Kidney epithelial cell (primary cell): ENCODE measurements around the gene AKT3. TPM values are rescaled to one million over a fixed set of nuclear protein-coding genes. Genes with fewer than 3 reads are reported as not detected.

Experiments
- DNase-seq: peaks from one replicate; pipeline ENCODE4 v3.0.0-alpha.2; 2010; ENCODE audit warnings: low read depth
- H3K27me3 ChIP-seq: 2 replicates; pipeline ENCODE4 v1.6.0; 2011; ENCODE audit warnings: low read length; ENCODE audit not compliant: control insufficient read depth, insufficient read depth
- H3K36me3 ChIP-seq: 2 replicates; pipeline ENCODE4 v1.5.1; 2011; ENCODE audit warnings: low read length; ENCODE audit not compliant: control insufficient read depth, insufficient read depth
- H3K4me3 ChIP-seq: 2 replicates; pipeline ENCODE4 v1.5.1; 2011; ENCODE audit warnings: low read depth, mild to moderate bottlenecking, control low read depth, low read length
- total RNA-seq: library from RNA; depleted of rRNA; stranded (reverse); fragments of >200 nt; gene quantifications from 2 replicates; pipeline ENCODE4 v1.2.3, GENCODE V29; 2015
- TF ChIP-seq, protein P1 (sequence below): IDR thresholded peaks from 2 replicates; pipeline ENCODE4 v1.5.1; 2011; ENCODE audit warnings: mild to moderate bottlenecking, moderate library complexity, low read length, control low read depth, inconsistent platforms; ENCODE audit not compliant: insufficient read depth, poor library complexity, severe bottlenecking

AKT3 gene
- total RNA-seq, 1 donor from 2014 or later, result 13.1 TPM

GRCh38 chr1:243454328-243454997 lies 395.6 kb downstream of the AKT3 start:
- Histone ChIP-seq H3K27me3 (no peaks in the 10 kb centered on the region), H3K36me3 (no peaks in the 10 kb centered on the region), H3K4me3 (no peak overlapping the region)
- TF ChIP-seq, protein P1, sequence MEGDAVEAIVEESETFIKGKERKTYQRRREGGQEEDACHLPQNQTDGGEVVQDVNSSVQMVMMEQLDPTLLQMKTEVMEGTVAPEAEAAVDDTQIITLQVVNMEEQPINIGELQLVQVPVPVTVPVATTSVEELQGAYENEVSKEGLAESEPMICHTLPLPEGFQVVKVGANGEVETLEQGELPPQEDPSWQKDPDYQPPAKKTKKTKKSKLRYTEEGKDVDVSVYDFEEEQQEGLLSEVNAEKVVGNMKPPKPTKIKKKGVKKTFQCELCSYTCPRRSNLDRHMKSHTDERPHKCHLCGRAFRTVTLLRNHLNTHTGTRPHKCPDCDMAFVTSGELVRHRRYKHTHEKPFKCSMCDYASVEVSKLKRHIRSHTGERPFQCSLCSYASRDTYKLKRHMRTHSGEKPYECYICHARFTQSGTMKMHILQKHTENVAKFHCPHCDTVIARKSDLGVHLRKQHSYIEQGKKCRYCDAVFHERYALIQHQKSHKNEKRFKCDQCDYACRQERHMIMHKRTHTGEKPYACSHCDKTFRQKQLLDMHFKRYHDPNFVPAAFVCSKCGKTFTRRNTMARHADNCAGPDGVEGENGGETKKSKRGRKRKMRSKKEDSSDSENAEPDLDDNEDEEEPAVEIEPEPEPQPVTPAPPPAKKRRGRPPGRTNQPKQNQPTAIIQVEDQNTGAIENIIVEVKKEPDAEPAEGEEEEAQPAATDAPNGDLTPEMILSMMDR, result no peak
- no peak for DNase-seq

- TF ChIP-seq, protein P1, result no peak
- no peak overlapping the region for H3K4me3 ChIP-seq
- H3K36me3 ChIP-seq, result no peaks in the 10 kb centered on the region
- DNase-seq, result no peak
- H3K27me3 ChIP-seq, result no peaks in the 10 kb centered on the region
These were observed 398.0 kb downstream of the AKT3 start for GRCh38 chr1:243452092-243452491.

DNA sequence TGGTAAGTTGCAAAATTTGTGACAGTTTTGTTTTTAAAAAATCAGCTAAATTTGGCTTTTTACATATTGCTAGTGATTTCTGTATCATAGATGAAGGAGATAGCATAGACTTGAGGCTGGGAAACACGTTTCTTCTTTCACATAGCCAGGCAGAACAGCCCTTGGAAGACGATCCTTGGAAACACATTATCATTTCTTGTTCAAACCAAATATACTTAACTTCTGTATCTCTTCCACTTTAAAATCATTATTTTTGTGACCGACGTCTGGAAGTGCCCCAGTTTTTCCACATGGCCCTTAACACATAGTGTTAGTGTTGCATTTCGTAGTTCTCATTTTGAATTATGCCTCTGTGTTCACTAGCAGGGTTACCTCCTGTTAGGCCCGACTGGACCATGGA lies 400.7 kb downstream of the AKT3 start:
- H3K4me3 ChIP-seq, result no peak overlapping the region
- no peaks in the 10 kb centered on the region for H3K36me3 ChIP-seq
- no peak for DNase-seq
- no peaks in the 10 kb centered on the region for H3K27me3 ChIP-seq
- TF ChIP-seq, protein P1, result no peak

GRCh38 chr1:243447844-243448243 lies 402.2 kb downstream of the AKT3 start:
- DNase-seq, result no peak
- no peaks in the 10 kb centered on the region for H3K27me3 ChIP-seq
- no peak overlapping the region for H3K4me3 ChIP-seq
- TF ChIP-seq, protein P1, result no peak
- H3K36me3 ChIP-seq, result no peaks in the 10 kb centered on the region

- no peaks in the 10 kb centered on the region for H3K27me3 ChIP-seq
- DNase-seq, result no peak
- no peak overlapping the region for H3K4me3 ChIP-seq
- TF ChIP-seq, protein P1, result no peak
- no peaks in the 10 kb centered on the region for H3K36me3 ChIP-seq
These were observed 402.7 kb downstream of the AKT3 start for GRCh38 chr1:243447347-243447746.

DNA sequence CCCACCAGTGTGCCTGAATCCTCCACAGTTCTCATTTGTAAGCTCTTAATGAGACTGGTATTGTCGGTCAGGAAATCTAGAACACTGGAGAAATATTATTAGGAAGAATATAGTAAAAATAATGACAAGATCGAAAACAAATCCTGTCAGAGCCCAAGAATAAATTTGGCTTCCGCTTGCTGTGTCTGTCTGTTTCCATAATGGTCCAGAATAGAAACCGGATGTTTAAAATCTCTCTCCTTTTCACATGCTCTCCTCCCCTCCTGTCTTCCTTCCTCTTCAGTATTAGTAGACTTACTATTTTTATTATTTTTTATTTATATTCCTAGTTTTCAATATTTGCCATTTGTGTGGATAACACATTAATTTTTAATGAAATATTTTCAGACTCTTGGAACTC lies 406.5 kb downstream of the AKT3 start:
- Histone ChIP-seq H3K4me3 (no peak overlapping the region), H3K27me3 (no peaks in the 10 kb centered on the region), H3K36me3 (no peaks in the 10 kb centered on the region)
- no peak for DNase-seq
- TF ChIP-seq, protein P1, result no peak
